ENCODE data around the gene WFS1. TPM values are rescaled to one million over a fixed set of nuclear protein-coding genes. Genes with fewer than 3 reads are reported as not detected.

WFS1 gene
- total and polyA plus RNA-seq, 2 donors (not counting 3 experiments of a cell fraction or from before 2014, with no cell fraction given), result 48.2 to 70.0 TPM

- H3K4me1 ChIP-seq (ENCODE audit: control insufficient read depth, extremely low read depth, insufficient read depth, low read length), result peaks cover 29% of the 10 kb centered on the region
- TF ChIP-seq FOS (IDR thresholded peaks at IDR 0.05; ENCODE audit: borderline replicate concordance, insufficient read depth, low read length) (no peak), GATA2 (IDR thresholded peaks at IDR 0.05; ENCODE audit: insufficient read depth, insufficient read length, low read depth, low read length) (no peak), JUN (IDR thresholded peaks at IDR 0.05; ENCODE audit: borderline replicate concordance, insufficient read depth, insufficient read length, low read depth) (no peak), MAX (IDR thresholded peaks at IDR 0.05; ENCODE audit: insufficient read depth, insufficient read length) (no peak), CTCF (IDR thresholded peaks at IDR 0.05; ENCODE audit: extremely low read depth in 1 of 2, insufficient read depth in 1 of 2, low read depth in 1 of 2, low read length in 2 of 2) (no peak)
- no peak overlapping the region for H3K4me2 ChIP-seq (ENCODE audit: insufficient read depth, low read length)
- H3K4me3 ChIP-seq (replicated peaks in 1 of 3; ENCODE audit: insufficient read depth in 1 of 3, low read depth in 1 of 3, low read length in 3 of 3), result no peak overlapping the region
- H3K27ac ChIP-seq (ENCODE audit: insufficient read depth, low read depth, low read length), result no peak overlapping the region
- H2AFZ ChIP-seq (ENCODE audit: low read depth, low read length), result no peak overlapping the region
- intact Hi-C loops (cut with micrococcal nuclease) (loop anchor here (10.0 kb wide), 1 partner anchor 1242 kb away; no protein-coding TSS in a partner anchor), dilution Hi-C loops (cut with MboI; ENCODE audit: extremely low pct_ligation_motif_present, low sequenced_read_pairs) (no loop called here)
- no peaks in the 10 kb centered on the region for H3K27me3 ChIP-seq (ENCODE audit: control insufficient read depth in 2 of 2, insufficient read depth in 2 of 2, low read length in 2 of 2)
- no peak overlapping the region for H3K9ac ChIP-seq (replicated peaks; ENCODE audit: extremely low read depth, insufficient read depth, low read length)
- no peaks in the 10 kb centered on the region for H3K9me1 ChIP-seq (replicated peaks; ENCODE audit: control insufficient read depth, extremely low read depth, insufficient read depth, low read length)
- POLR2A ChIA-PET, result no interaction called here
- H3K79me2 ChIP-seq (ENCODE audit: control insufficient read depth, insufficient read depth, low read length), result no peaks in the 10 kb centered on the region
- no peak for FAIRE-seq
- peaks cover 0 to 21% of the 10 kb centered on the region in 2 experiments for H3K36me3 ChIP-seq (ENCODE audit: control insufficient read depth in 2 of 2, extremely low read depth in 1 of 2, insufficient read depth in 2 of 2, low read length in 2 of 2)
- no peaks in the 10 kb centered on the region for H4K20me1 ChIP-seq (replicated peaks; ENCODE audit: control insufficient read depth, extremely low read depth, insufficient read depth, low read length)
- DNase-seq (ENCODE audit: low read depth, low spot score), result no peak
- BruUV-seq (replicated peaks), result no TSS peak
- CTCF ChIA-PET, result interaction anchor here (1.2 to 2.3 kb wide), 4 partner anchors 8 to 50 kb away, joined by 3 to 18 read pairs (median 8); partner anchors contain the start of gene WFS1
- no peaks in the 10 kb centered on the region for H3K9me3 ChIP-seq (replicated peaks; ENCODE audit: control insufficient read depth, insufficient read depth, low read length)
Observed at GRCh38 chr4:6277139-6277802, 7.6 kb downstream of the WFS1 start.
